ENCODE data around the gene PPIH. TPM values are rescaled to one million over a fixed set of nuclear protein-coding genes. Genes with fewer than 3 reads are reported as not detected.

Gene PPIH
- total RNA-seq, 2 donors from 2014 or later: 58.3 to 101 TPM

Other genes starting within 250 kb of the PPIH start
- gene ZMYND12, start 202.4 kb upstream of the PPIH start, total RNA-seq: under 1 TPM; 0.50 to 0.90 TPM
- gene PPCS, start 201.9 kb upstream of the PPIH start, total RNA-seq: 10 to 100 TPM; 34.9 to 40.9 TPM
- 1 to 10 TPM; 2.4 to 5.2 TPM for gene CCDC30, start 195.1 kb upstream of the PPIH start, total RNA-seq
- gene YBX1, start 24.0 kb downstream of the PPIH start, total RNA-seq: 100 to 1,000 TPM; 501 to 981 TPM
- not detected for gene CLDN19, start 81.8 kb downstream of the PPIH start, total RNA-seq
- 10 to 100 TPM; 24.5 to 33.4 TPM for gene P3H1, start 108.6 kb downstream of the PPIH start, total RNA-seq
- gene C1orf50, start 108.8 kb downstream of the PPIH start, total RNA-seq: 10 to 100 TPM in 1 of 2 donors, 1 to 10 TPM in 1; 6.5 to 10.7 TPM
- 1 to 10 TPM in 1 of 2 donors, under 1 TPM in 1; 0.15 to 2.8 TPM for gene TMEM269, start 126.6 kb downstream of the PPIH start, total RNA-seq
- gene ERMAP, start 158.7 kb downstream of the PPIH start, total RNA-seq: 1 to 10 TPM; 3.7 to 4.8 TPM
- gene SVBP, start 159.0 kb downstream of the PPIH start, total RNA-seq: 10 to 100 TPM; 21.8 to 22.2 TPM
- 1 to 10 TPM; 7.3 to 9.0 TPM for gene ZNF691, start 188.2 kb downstream of the PPIH start, total RNA-seq